Pancreas (tissue), 10 donors: Measurements from ENCODE around the gene HCAR3. TPM values are rescaled to one million over a fixed set of nuclear protein-coding genes. Genes with fewer than 3 reads are reported as not detected.

ENCODE experiments used
- ATAC-seq, 4 donors: fragments of 200-7000 bp; cut with Tn5 transposase; one replicate each; pipeline versions ENCODE4 v1.8.0 to v1.9.1; 2020; ENCODE audit warnings: mild to moderate bottlenecking in 4 of 4, moderate library complexity in 4 of 4
- DNase-seq, 6 donors: peaks; one replicate each; pipeline ENCODE4 v3.0.0-alpha.2; 2020
- FAIRE-seq: peaks from 2 replicates; lab custom pipeline; 2012; peaks lifted over from hg19 to GRCh38; lab: Jason Lieb, UNC
- H3K27ac ChIP-seq, 4 donors: fragments of 200-600 bp; sonication (generic); 1 replicate in 3 of 4; 2 replicates in 1 of 4; pipeline versions ENCODE4 v1.5.0 to v1.8.0; 2020
- H3K27me3 ChIP-seq, 4 donors: fragments of 200-600 bp; one replicate each; pipeline ENCODE4 v1.8.0; 2021
- H3K36me3 ChIP-seq, 3 donors: fragments of 200-600 bp; sonication (generic) in 1 of 3; one replicate each; pipeline versions ENCODE4 v1.5.0 to v1.8.0; 2020 to 2021
- H3K4me1 ChIP-seq, 3 donors: fragments of 200-600 bp; one replicate each; pipeline ENCODE4 v1.8.0; 2021
- H3K4me3 ChIP-seq, 4 donors: fragments of 200-600 bp; sonication (generic) in 2 of 4; one replicate each; pipeline versions ENCODE4 v1.5.0 to v1.8.0; 2020 to 2021
- H3K9me3 ChIP-seq, 4 donors: fragments of 200-600 bp; one replicate each; pipeline ENCODE4 v1.8.0; 2021
- WGBS, 2 donors: extraction: QIAGEN DNeasy Blood & Tissue Kit; methylation state at CpG; one replicate each; pipeline ENCODE4 v1.1.7; 2013; 5-methylcytosine and 5-hydroxymethylcytosine counted together
- intact Hi-C, 3 donors: fragments of 100-400 bp; cut with DNase I; formaldehyde crosslinking; loops; one replicate each; pipeline versions ENCODE4 v1.11.1 to v1.14.2; 2022
- polyA plus RNA-seq, 2 donors: library from polyadenylated mRNA; stranded (reverse); fragments of 200-250 nt; gene quantifications; one replicate each; pipeline ENCODE4 v1.2.3, GENCODE V29; 2013
- total RNA-seq, 6 donors: library from RNA; stranded (reverse); fragmentation: NEBNext Ultra II Directional in 4 of 6; extraction: Animal tissue kit (Norgen Biotek cat#: 25700) in 4 of 6; gene quantifications; one replicate each; pipeline versions ENCODE4 v1.2.1 to v1.2.4, GENCODE V29; 2021 to 2023
- TF ChIP-seq, protein P1 (sequence below), 4 donors: fragments of 200-600 bp; sonication (generic) in 3 of 4; IDR thresholded peaks; one replicate each; pipeline versions ENCODE4 v1.5.0 to v1.8.0; 2021; ENCODE audit warnings: antibody characterized with exemption in 4 of 4
- donor health status: healthy with polysubstance abuse.
- donor health status: DM: no; HTN: no; CAD: no; lungs with moderate emphysema.
- donor health status: DM: no; HTN: no; CAD: no.
- donor health status: control.
- donor health status: control.
- donor health status: Bipolar disorder and iron deficiency.
- donor health status: DM: yes; HTN: yes; CAD: no.
- donor health status: DM: no; HTN: no; CAD: no.
- donor health status: DM: no; HTN: no; CAD: no.
- donor health status: DM: yes; HTN: yes; CAD: no.

Gene HCAR3
- total and polyA plus RNA-seq, 8 donors: 0.12 to 0.49 (median 0.22) TPM; not detected in 5

DNA sequence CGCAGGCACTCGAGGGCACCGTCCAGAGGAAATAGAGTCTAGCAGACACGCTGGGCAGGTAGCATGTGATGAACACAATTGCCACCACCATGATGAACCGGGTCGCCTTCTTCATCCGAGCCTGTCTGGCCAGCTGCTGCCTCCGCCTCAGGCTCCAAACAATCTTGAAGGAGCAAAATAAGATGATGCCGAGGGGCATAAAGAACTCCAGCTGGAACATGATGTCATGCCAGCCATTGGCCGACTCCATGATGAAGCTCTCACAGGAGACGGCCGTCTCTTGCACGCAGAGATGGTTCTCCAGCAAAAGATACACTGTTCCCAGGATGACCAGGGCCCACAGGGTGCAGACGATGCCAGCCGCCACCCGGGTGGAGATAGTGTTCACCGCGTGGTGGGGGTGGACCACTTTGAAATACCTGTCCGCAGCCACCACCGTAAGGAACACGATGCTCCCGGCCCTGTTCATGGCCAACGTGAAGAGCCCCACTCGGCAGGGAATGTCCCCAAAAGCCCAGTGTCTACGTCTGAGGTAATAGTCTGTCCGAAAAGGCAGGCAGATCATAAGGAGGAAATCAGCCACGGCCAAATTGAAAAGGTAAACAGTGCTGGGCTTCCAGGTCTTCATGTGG, 13.1 kb upstream of the HCAR3 start:
- DNase-seq (no peak), FAIRE-seq (no peak), ATAC-seq (no peak)
- Histone ChIP-seq H3K4me1 (no peaks in the 10 kb centered on the region), H3K4me3 (no peak overlapping the region), H3K9me3 (no peaks in the 10 kb centered on the region), H3K36me3 (no peaks in the 10 kb centered on the region), H3K27ac (no peak overlapping the region), H3K27me3 (no peaks in the 10 kb centered on the region)
- TF ChIP-seq, protein P1, sequence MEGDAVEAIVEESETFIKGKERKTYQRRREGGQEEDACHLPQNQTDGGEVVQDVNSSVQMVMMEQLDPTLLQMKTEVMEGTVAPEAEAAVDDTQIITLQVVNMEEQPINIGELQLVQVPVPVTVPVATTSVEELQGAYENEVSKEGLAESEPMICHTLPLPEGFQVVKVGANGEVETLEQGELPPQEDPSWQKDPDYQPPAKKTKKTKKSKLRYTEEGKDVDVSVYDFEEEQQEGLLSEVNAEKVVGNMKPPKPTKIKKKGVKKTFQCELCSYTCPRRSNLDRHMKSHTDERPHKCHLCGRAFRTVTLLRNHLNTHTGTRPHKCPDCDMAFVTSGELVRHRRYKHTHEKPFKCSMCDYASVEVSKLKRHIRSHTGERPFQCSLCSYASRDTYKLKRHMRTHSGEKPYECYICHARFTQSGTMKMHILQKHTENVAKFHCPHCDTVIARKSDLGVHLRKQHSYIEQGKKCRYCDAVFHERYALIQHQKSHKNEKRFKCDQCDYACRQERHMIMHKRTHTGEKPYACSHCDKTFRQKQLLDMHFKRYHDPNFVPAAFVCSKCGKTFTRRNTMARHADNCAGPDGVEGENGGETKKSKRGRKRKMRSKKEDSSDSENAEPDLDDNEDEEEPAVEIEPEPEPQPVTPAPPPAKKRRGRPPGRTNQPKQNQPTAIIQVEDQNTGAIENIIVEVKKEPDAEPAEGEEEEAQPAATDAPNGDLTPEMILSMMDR (IDR thresholded peaks at IDR 0.05): no peak
- intact Hi-C loops: no loop called here
- WGBS, 2 donors: 78 to 85% methylated on average over 27 of the region's 27 CpGs

- Histone ChIP-seq H3K27me3 (no peaks in the 10 kb centered on the region), H3K36me3 (no peaks in the 10 kb centered on the region), H3K4me3 (no peak overlapping the region), H3K9me3 (no peaks in the 10 kb centered on the region), H3K27ac (peak overlapping the region in 1 of 4 donors; percentile 55), H3K4me1 (no peaks in the 10 kb centered on the region)
- TF ChIP-seq, protein P1 (IDR thresholded peaks at IDR 0.05): no peak
- 57 to 66% methylated on average over 5 of the region's 5 CpGs for WGBS, 2 donors
- peak in 2 of 4 donors; percentile 43 to 84 for ATAC-seq
- intact Hi-C loops: no loop called here
- no peak for FAIRE-seq
- no peak for DNase-seq
These were observed 9.5 kb upstream of the HCAR3 start for GRCh38 chr12:122726080-122726558.

DNA sequence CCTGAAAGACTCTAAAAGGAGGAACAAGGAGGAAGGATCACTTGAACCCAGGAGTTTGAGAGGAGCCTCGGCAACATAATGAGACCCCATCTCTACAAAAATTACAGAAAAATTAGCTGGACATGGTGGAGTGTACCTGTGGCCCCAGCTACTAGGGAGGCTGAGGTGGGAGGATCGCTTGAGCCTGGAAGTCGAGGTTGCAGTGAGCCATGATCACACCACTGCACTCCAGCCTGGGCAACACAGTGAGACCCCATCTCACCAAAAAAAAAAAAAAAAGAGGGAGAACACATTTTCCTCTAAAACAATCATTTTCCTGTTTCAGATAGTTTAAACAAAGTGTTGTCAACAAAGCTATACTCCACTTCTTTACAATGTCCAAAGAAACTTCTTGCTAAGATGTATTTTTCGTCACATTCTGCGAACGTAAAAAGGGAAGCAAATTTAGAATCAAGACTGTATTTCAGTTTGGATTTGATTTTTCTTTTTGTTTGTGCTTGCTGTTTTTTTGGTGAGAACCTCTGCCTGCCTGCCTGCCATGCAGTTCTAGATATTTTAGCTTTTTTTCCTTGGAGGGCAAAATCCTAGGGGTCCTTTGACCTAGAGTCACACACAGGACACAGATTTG, 9.0 kb upstream of the HCAR3 start:
- Histone ChIP-seq H3K36me3 (no peaks in the 10 kb centered on the region), H3K27me3 (no peaks in the 10 kb centered on the region), H3K27ac (peak overlapping the region in 1 of 4 donors; percentile 55), H3K4me1 (no peaks in the 10 kb centered on the region), H3K4me3 (no peak overlapping the region), H3K9me3 (no peaks in the 10 kb centered on the region)
- WGBS, 2 donors: 74 to 88% methylated on average over 6 of the region's 6 CpGs
- no peak for FAIRE-seq
- intact Hi-C loops: no loop called here
- ATAC-seq: no peak
- DNase-seq: no peak
- TF ChIP-seq, protein P1 (IDR thresholded peaks at IDR 0.05): no peak

GRCh38 chr12:122724641-122725243, 8.1 kb upstream of the HCAR3 start:
- H3K4me3 ChIP-seq: no peak overlapping the region
- TF ChIP-seq, protein P1 (IDR thresholded peaks at IDR 0.05): no peak
- 82 to 86% methylated on average over 12 of the region's 12 CpGs for WGBS, 2 donors
- intact Hi-C loops: no loop called here
- FAIRE-seq: no peak
- H3K27ac ChIP-seq: no peak overlapping the region
- no peaks in the 10 kb centered on the region for H3K4me1 ChIP-seq
- DNase-seq: no peak
- no peaks in the 10 kb centered on the region for H3K27me3 ChIP-seq
- H3K9me3 ChIP-seq: no peaks in the 10 kb centered on the region
- H3K36me3 ChIP-seq: no peaks in the 10 kb centered on the region
- no peak for ATAC-seq
